Activated T-cell treated with anti-CD3 and anti-CD28 coated beads for 1 hour (primary cell): Measurements from ENCODE around the gene CAMK2D.
A peak's percentile ranks its signal among the peaks of the same experiment; 100 is the strongest.

ENCODE experiments used
- DNase-seq: peaks from one replicate; pipeline ENCODE4 v3.0.0-alpha.2; 2020; ENCODE audit warnings: low read depth

CAMK2D gene

DNA sequence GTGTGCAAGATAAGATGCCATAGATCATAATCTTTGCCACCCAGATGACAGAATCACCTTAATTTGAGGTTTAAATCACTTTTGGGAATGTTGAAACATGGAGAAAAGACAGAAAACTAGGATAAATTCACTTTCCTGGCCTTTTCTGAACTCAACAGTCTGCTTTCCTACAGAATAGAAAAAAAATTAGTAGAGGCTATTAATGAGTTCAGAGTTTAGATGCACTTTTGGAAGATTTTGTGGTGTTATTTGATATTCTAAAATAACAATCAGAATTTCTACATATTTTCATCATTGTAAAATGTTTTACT is 195.9 kb downstream of the CAMK2D start:
- no peak for DNase-seq

DNA sequence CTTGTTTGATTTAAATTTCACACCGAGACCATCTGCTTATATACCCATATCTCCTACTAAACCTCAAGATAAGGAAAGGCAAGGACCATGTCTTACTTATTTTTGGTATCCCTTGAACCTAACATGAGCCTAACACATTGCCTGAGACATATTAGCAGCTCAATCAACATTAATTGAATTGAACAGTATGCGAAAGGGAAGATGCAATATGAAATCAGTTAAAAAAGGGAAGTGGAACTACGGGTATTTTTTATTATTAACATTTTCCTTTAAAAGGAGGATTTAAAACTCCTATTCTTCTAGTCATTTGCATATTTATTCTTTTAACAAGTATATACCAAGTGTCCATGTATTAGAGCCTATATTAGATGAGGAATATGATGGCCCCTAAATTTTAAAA is 197.0 kb downstream of the CAMK2D start:
- DNase-seq = no peak

DNA sequence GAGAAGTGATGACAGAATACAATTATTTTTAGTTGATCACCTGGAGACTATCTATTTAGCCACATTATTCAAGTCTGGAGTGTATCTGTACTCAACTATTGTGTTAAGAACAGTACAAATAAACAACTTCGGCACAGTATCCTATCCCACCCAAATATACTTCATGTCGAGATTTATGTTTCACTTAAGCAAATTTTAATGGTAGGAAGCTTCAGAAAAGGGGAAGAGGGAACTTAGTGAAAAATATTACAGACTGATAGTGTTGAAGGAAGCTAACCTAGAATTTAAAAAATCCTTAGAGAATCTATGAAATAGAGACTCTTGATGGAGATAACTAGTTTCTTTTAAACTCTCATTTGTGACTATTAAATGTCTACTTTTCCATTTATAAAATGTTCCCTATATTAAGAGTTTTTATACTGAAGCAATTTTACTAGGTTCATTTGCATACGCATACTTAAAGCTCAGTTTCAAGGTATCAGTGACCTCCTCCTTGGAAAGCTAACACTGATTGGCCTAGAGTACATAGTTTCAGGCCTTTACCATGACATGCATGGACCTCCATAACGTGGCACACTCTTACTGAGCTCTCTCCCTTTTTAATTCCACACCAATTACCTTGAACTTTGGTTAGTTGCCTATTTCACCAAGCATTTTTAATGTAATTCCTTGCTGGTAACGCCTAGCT is 197.7 kb downstream of the CAMK2D start:
- no peak for DNase-seq

DNA sequence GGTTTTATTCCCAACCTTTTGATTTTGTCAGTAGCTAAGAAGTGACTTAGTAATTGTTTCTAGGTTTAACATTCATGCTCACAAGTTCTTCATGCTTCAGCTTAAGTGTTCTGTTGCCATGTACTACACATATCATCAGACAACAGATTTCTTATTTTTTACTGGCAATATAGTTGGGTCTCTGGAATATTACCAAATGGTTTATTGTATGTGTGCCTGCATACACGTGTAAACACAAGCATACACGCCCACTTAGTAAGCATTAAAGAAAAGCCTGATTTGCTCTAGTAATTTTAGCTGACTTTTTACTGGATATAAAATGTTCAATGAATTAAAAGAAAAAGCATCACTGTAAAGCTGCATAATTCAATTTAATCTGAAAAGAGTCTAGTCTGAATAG is 199.8 kb downstream of the CAMK2D start:
- no peak for DNase-seq

DNA sequence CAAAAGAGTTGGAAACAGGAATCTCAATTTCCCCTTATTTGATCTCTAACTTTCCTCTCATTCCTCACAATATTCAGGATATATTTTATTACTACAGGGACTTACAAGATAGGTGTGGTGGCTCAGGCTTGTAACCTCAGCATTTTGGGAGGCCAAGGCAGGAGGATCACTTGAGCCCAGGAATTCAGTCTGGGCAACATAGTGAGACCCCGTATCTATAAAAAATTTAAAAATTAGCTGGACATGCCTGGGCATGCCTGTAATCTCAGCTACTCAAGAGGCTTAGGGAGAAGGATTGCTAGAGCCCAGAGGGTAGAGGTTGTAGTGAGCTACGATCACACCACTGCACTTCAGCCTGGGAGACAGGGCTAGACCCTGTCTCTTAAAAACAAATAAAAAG is 200.4 kb downstream of the CAMK2D start:
- no peak for DNase-seq

DNA sequence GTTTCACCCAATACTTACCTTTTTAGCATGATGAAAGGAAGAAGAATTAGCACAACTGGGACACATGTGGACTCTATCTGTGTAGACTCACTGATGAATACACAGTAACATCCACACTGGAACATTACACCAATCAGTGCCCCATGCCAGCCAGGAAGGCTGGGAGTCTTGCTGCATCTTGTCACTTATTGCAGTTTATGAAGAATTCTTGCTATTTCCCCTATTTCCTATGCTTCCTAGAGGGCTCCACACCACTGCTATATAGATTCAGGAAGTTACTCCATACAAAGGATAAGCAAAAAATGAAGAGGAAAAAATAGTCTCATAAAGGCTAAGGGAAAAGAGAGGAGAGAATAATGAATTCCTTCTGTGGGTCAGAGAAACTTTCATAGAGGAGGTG is 201.0 kb downstream of the CAMK2D start:
- no peak for DNase-seq

DNA sequence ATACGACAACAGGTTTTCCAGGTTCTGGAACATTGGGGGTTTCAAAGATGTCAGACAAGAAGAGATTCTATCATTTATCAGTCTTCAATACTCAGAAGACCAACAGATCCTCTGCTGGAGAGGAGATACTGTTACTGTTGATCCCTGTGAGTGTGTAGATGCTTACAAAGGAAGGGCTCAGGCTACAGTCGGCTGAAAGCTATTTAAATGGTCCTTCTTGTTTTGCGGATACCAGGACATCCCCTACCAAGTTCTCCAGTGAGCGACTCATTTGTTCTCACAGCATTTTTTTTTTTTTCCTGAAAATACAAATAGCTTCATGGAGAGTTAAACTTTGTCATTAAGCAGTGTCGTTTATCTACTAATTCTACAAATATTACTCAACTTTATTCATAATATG is 201.6 kb downstream of the CAMK2D start:
- DNase-seq = no peak

DNA sequence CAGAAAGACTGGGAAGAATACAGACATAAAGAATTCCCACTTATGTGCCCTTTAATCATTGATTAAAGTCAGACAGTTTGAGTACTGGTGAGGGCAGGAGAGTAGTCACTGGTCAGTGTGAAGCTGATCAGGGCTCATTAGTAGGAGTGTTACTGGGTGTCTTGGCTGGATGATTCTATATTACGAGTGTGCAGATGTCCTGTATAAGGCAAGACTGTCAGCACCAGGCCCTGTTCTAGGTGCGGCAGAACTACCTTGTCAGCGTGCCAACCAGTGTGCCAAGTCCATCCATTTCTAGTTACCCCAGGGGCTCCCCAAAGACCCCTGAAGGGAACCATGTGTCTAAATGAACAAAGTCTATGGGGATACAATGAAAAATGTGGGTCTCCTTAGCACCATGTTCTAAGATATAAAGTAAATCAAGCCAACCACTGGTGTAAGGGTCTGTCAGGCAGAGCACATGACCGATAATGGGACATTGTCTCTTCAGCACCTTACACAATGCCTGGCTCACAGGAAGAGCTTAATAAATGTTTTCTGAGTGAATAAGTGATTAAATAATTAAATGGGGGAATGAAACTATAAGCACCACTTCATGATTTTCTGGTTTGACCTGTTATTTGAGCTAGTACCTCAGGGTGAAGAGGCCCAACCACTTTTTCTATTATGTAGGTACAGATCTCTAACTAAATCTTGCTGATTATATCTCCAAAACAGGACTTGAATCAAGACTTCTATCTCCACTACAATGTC is 205.0 kb downstream of the CAMK2D start:
- DNase-seq = no peak

DNA sequence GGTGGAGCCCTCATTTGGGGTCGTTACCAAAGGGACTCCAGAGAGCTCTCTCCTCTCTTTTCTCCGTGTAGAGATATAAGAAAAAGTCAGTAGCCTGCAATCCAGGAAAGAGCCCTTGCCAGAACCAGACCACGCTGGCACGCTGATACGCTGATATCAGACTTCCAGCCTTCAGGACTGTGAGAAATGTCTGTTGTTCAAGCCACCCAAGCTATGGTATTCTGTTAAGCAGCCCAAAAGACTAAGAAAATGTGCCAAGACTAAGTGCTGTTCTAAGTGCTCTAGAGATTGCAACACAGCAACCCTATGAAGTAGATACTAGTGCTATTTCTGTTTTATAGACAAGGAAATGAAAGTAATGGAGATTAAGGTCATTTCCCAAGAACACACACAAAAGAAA is 205.7 kb downstream of the CAMK2D start:
- DNase-seq = no peak

DNA sequence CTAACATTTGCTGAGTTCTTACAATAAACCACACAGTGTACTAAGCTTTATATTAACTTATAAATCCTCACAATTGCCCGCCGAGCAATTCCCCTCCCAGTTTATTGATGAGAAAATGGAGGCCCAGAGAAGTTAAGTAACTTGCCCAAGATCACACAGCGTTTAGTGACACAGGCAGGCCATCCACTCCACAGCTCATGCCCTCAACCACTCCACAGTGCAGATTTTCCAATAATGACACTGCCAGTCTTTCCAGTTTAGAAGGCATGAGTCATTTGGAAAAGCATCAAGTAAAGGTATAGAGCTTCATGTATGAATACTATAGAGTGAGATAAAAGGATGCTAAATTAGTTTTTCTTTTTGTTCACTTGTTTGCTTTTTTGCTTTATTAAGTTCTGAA is 208.5 kb downstream of the CAMK2D start:
- DNase-seq = no peak

DNA sequence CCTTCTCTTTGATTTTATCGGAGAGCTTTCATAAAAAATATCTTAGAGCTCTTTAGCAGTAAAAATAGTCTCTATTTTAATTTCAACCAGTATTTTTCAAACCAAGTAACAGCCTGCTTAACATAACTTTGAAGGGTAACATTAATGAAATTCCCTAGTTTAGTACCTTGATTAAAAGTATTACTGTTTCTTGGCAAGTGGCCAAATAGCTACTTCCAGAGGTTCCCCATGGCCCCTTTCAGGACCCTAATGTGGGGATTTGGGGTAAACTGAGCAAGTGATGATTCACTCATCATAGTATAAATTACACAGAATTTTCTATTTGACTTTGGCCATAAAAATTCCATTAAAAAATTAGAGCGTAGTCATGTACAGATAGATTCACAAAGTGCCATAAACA is 211.0 kb downstream of the CAMK2D start:
- no peak for DNase-seq

DNA sequence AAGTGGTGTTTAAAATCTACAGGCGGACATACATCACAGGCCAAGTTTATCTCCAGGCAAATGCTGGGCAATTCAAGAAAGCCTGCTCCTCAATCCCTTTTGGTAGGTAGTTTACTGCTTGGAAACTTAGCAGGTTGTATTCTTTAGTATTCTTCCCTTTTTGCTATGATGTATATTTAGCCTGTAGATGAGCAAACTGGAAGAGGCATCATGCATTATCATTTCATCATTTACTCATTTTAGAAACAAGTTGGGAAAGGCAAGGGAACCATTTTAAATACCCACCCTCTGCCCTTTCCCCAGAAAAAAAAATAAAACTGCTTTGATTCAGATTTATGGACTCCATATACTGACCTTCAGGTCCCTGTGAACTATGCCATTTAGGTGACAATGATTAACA is 213.2 kb downstream of the CAMK2D start:
- DNase-seq = no peak

DNA sequence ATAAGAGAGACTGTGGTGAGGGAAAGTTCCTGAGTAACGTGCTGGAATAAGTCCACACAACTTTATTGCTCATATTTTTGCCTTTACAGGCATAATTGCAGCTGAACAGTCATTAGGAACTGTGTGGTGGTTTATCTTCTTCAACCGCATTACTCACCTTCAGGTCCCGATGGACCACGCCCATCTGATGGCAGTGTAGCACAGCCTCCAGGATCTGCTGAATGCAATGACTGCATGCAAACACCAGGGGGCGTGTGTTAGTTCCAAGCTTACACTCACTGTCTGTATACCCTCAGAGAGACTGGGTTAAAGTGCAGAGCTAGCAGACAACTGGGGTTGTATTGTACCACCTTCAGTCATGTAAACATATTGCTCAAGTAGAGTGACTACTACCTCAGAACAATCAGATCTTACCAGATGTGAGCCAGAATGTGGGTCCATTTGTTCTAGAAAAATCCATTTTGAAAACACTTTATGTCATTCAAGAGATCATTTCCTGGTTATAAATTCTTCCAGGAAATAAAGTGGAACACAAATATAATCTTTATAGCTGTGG is 214.0 kb downstream of the CAMK2D start:
- DNase-seq = peak; percentile 82

DNA sequence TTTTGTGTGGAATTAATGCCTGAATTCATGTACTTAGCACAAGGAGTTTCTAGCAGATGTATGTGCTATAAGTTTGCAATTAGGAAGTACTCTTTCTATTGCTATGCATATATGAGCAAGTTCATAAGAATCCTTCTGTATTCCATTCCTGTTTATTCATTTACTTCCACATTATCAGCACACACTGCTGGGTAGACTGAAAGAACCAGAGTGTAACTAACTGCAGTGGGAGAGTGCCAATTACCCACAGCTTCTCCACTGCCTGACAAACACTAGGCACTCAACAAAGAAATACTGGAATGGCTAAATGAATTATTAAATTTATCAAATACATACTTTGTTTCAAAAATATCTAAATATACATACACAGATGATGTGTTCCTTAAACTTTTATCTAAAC is 219.6 kb downstream of the CAMK2D start:
- no peak for DNase-seq

DNA sequence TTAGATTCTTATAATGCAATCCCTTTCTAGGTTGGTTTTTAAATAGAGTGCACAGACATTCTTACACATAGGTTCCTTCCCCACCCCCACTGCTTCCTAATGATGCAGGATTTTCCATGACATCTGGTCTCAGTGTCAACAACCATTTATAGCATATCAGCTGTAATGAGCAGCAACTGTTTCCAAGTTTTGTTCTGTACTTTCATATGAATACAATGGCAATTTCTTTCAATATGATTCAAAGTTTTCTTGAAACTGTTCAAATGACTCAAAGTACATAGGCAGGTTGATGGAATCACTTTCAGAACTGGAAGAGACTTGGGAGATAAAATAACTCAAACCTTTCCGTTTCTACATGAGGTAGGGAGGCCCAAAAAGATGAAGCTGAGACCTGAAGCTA is 220.7 kb downstream of the CAMK2D start:
- no peak for DNase-seq

DNA sequence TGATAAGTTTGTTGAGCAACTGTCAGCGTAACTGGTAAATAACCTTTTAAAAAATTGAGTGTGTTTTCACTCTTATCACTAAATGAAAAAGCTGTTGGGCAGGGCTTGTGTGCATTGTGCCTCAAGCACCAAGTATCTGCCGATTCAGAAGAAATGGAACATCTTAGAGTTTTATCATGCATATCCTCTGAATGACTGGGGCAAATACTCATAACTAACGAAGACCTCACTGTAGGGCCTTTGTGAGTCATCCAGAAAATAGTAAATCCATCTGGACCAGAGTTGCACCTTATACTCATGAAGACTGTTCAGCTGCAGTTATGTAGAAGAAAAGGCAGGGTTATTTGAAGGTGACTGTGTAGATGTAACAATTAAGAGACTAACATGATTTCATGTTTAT is 222.1 kb downstream of the CAMK2D start:
- DNase-seq = no peak

DNA sequence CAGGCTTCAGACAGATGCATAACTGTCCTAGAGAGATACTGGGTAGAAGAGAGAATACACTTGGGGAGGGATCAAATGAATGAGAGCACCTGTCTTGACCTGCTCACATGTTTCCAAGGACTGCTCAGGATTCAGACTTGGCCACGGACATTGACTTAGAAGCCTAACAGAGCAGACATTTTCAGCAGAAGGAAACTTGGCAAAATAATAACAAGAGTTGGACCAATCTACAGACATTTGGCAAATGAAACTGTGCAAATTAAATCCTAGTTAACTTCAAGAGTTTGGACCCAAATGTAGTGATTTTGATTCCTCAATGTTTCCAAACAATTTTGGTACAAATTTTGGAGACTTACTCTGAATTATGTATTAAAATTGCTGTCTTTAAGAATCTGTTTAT is 223.9 kb downstream of the CAMK2D start:
- DNase-seq = no peak

DNA sequence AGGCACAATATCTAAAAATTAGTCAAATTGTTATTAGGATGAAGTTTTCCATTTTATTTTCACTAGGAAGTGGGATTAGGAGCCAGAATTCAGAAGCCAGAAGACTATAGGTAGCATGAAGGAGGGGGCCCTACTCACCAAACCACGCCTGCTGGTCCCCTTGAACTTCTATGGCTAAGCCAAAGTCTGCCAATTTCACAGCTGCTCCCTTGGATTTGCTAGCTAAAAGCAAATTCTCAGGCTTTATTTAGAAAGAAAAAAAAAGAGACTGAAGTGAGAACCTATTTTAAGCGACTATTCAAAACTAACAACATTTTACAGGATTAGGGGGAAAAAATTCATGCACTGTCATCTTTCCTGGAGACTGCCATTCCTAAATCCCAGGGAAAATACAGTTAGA is 224.3 kb downstream of the CAMK2D start:
- no peak for DNase-seq

DNA sequence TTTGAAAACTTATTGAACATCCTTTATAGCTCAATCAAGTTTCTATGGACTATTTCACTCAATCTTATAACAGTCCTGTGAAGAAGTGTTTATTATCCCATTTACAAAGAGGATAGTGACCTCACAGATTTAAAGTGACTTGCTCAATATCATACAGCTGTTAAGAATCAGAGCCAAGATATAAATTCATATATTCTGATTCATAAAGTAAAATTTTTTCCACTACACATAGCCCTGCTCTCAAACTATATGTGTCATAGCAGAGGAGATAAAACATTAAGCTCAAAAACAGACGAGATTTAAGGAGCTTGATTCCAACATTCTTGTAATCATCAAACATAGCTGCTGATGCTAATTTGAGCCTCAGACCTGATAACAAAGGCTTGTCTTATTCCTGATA is 226.8 kb downstream of the CAMK2D start:
- no peak for DNase-seq

DNA sequence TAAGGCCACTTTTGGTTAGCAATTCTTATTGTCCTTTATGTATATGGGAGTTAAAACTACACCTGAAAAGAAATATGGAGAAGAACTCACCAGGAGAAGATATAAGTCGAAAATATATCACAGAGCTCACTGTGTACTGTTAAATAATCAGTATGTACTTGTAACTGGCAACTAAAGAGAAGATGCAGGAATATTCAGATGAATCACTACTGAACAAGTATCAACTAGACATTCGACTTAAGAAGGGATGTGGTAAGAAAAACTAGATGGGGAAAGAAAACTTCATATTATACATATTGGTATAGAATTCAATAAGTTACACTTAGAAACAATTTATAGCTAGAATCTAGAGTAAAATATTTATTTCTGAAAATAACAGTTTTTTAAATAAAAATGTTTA is 230.0 kb downstream of the CAMK2D start:
- DNase-seq = no peak

DNA sequence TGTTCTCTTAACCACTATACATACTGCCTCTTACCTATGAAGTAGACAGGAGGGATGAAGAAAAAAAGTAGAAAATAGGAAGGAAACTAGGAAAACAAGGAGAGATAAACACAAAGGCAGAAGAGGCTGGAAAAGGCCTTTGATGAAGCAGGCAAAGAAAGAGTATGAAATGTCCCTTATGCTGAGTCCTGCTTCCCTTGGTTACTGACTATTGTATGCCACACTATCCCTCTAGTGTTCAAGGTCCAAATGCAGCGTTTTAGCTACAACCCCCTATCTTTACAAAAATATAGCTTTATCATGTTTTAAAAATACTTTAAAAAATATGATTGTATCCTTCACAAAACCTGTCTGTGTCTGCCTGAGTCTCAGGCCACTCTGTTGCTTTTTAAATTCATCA is 233.1 kb downstream of the CAMK2D start:
- DNase-seq = no peak

DNA sequence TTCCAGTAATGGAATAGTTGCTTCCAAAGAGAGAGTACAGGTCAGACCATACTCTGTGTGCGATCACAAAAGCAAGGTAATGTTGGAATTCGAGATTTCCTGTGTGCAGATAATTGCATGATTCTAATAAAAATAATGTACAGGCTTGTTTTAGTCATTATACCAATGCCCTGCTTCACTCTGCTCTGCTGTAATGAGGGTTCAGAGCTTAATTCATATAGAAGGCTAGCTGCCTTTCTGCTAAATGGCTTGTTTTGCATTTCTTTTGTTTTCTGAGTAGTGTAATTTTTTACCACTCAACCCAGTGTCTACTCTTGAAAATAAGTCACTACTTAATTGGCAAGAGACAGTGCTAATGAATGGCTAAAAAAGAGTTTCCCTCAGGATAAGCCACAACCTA is 236.0 kb downstream of the CAMK2D start:
- no peak for DNase-seq

DNA sequence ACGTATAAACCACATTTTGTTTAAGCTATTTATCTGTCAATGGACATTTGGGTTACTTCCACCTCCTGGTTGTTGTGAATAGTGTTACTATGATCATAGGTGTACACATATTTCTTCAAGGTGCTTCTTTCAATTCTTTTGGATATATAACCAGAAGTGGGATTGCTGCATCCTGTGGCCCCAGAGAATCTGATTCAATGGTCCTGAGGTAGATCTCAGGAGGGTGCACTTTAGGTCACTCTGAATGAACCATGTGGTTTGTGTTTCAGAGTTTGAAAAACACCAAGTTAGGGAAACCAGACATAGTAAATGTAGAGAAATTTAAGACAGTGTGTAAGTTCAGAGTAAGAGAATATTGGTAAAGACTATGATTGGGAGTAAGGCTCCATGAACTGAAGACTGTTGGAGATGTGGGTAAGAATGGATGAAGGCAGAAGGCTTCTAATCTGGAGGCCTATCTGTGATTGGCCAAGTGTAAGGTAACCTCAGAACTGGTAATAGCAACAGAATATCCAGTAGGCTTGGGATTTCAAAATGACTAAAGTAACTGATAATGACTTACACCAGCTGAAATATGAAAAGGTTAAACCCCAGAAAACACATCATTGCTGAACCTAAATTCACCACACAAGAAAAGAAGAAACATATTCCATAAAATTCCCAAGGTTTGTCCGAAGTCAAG is 236.9 kb downstream of the CAMK2D start:
- no peak for DNase-seq
